SIG-M5 treated with dmso at 0.1 percent for 504 hours (cell line): ENCODE data around the gene CHRDL2.
A peak's percentile ranks its signal among the peaks of the same experiment; 100 is the strongest.

ENCODE experiments used
- DNase-seq: peaks from one replicate; lab custom pipeline; 2025; ENCODE audit not compliant: unreplicated experiment; lab: John Stamatoyannopoulos, UW

CHRDL2 gene

GRCh38 chr11:74748211-74749126 lies 17.2 kb upstream of the CHRDL2 start, which contains the start of gene RNF169:
Gene RNF169 (plus strand): TSS chr11:74748849. CDS start chr11:74748881, 32 bp downstream.
- peak; percentile 96 for DNase-seq

GRCh38 chr11:74746868-74747267 lies 15.6 kb upstream of the CHRDL2 start:
- no peak for DNase-seq

- DNase-seq = no peak
Observed at GRCh38 chr11:74744277-74744676, 13.1 kb upstream of the CHRDL2 start.

GRCh38 chr11:74743640-74744039 lies 12.4 kb upstream of the CHRDL2 start:
- DNase-seq = no peak

- DNase-seq = no peak
Observed at GRCh38 chr11:74742070-74742469, 10.8 kb upstream of the CHRDL2 start.

GRCh38 chr11:74739546-74740270 lies 8.5 kb upstream of the CHRDL2 start:
- peak; percentile 66 for DNase-seq

- DNase-seq = peak; percentile 19
Observed at GRCh38 chr11:74736031-74736430, 4.8 kb upstream of the CHRDL2 start.

- DNase-seq = peak; percentile 76
Observed at GRCh38 chr11:74735365-74735928, 4.2 kb upstream of the CHRDL2 start.

- DNase-seq = no peak
Observed at GRCh38 chr11:74734559-74734925, 3.3 kb upstream of the CHRDL2 start.

- no peak for DNase-seq
Observed at GRCh38 chr11:74730571-74731260, 510 bp downstream of the CHRDL2 start.

- DNase-seq = no peak
Observed at GRCh38 chr11:74729397-74729796, 1.8 kb downstream of the CHRDL2 start.

GRCh38 chr11:74726547-74727182 lies 4.6 kb downstream of the CHRDL2 start:
- peak; percentile 69 for DNase-seq

GRCh38 chr11:74725701-74726100 lies 5.5 kb downstream of the CHRDL2 start:
- DNase-seq = no peak

- DNase-seq = no peak
Observed at GRCh38 chr11:74723511-74723910, 7.7 kb downstream of the CHRDL2 start.

- no peak for DNase-seq
Observed at GRCh38 chr11:74721479-74721835, 9.8 kb downstream of the CHRDL2 start.

GRCh38 chr11:74720596-74721478 lies 10.4 kb downstream of the CHRDL2 start:
- DNase-seq = no peak

- DNase-seq = no peak
Observed at GRCh38 chr11:74719011-74719410, 12.2 kb downstream of the CHRDL2 start.

GRCh38 chr11:74717221-74717969 lies 13.8 kb downstream of the CHRDL2 start:
- no peak for DNase-seq

GRCh38 chr11:74714904-74715303 lies 16.3 kb downstream of the CHRDL2 start:
- DNase-seq = no peak
